H9 (cell line): ENCODE results near the gene HS3ST1. TPM values are rescaled to one million over a fixed set of nuclear protein-coding genes. Genes with fewer than 3 reads are reported as not detected.

ENCODE experiments used
- DNase-seq: peaks from one replicate; pipeline ENCODE4 v3.0.0-alpha.2; 2017
- H2AFZ ChIP-seq: one replicate; pipeline ENCODE4 v1.6.1; 2013; ENCODE audit warnings: mild to moderate bottlenecking, low read length, control low read depth, moderate library complexity
- H2AK5ac ChIP-seq: 2 replicates; pipeline ENCODE4 v1.6.1; 2013; ENCODE audit warnings: low read length, control low read depth, mixed read lengths; ENCODE audit not compliant: insufficient read length
- H2BK120ac ChIP-seq: one replicate; pipeline ENCODE4 v1.6.1; 2013; ENCODE audit warnings: low read depth, mild to moderate bottlenecking, low read length, control low read depth, inconsistent platforms; ENCODE audit not compliant: poor library complexity, severe bottlenecking
- H2BK12ac ChIP-seq: 2 replicates; pipeline ENCODE4 v1.6.1; 2013; ENCODE audit warnings: low read length, control low read depth, mixed read lengths, low read depth; ENCODE audit not compliant: insufficient read length
- H2BK15ac ChIP-seq: 2 replicates; pipeline ENCODE4 v1.6.1; 2013; ENCODE audit warnings: low read depth, low read length, control low read depth
- H2BK20ac ChIP-seq: one replicate; pipeline ENCODE4 v1.6.1; 2013; ENCODE audit warnings: low read depth, mild to moderate bottlenecking, low read length, control low read depth, inconsistent platforms; ENCODE audit not compliant: poor library complexity, severe bottlenecking
- H2BK5ac ChIP-seq: 2 replicates; pipeline ENCODE4 v1.6.1; 2013; ENCODE audit warnings: low read length, control low read depth, mixed read lengths; ENCODE audit not compliant: insufficient read length
- H3K14ac ChIP-seq: 2 replicates; pipeline ENCODE4 v1.6.1; 2013; ENCODE audit warnings: low read length, control low read depth; ENCODE audit not compliant: insufficient read depth
- H3K18ac ChIP-seq: 2 replicates; pipeline ENCODE4 v1.6.1; 2013; ENCODE audit warnings: low read depth, mild to moderate bottlenecking, mixed read lengths, low read length, control low read depth; ENCODE audit not compliant: insufficient read length
- H3K23ac ChIP-seq: 2 replicates; pipeline ENCODE4 v1.6.1; 2013; ENCODE audit warnings: low read length, control low read depth, mixed read lengths, low read depth; ENCODE audit not compliant: insufficient read length
- H3K23me2 ChIP-seq: 2 replicates; pipeline ENCODE4 v1.6.1; 2013; ENCODE audit warnings: low read depth, mild to moderate bottlenecking, mixed read lengths, low read length, control low read depth; ENCODE audit not compliant: insufficient read length, poor library complexity, severe bottlenecking
- H3K27ac ChIP-seq: 2 replicates; pipeline ENCODE4 v1.5.1; 2013; ENCODE audit warnings: low read length, control low read depth, mixed read lengths, low read depth; ENCODE audit not compliant: insufficient read length
- H3K27me3 ChIP-seq: 2 replicates; pipeline ENCODE4 v1.6.1; 2013; ENCODE audit warnings: low read length, control low read depth, inconsistent platforms; ENCODE audit not compliant: insufficient read depth
- H3K4ac ChIP-seq: 2 replicates; pipeline ENCODE4 v1.6.1; 2013; ENCODE audit warnings: low read depth, mild to moderate bottlenecking, control low read depth, inconsistent platforms, low read length, moderate library complexity
- H3K4me1 ChIP-seq: 2 replicates; pipeline ENCODE4 v1.6.1; 2013; ENCODE audit warnings: low read length, control low read depth, inconsistent platforms; ENCODE audit not compliant: insufficient read depth
- H3K4me2 ChIP-seq: 2 replicates; pipeline ENCODE4 v1.6.1; 2013; ENCODE audit warnings: low read length, control low read depth, mixed read lengths; ENCODE audit not compliant: insufficient read length, insufficient read depth
- H3K56ac ChIP-seq: 2 replicates; pipeline ENCODE4 v1.6.1; 2013; ENCODE audit warnings: low read depth, mild to moderate bottlenecking, mixed read lengths, low read length, control low read depth; ENCODE audit not compliant: insufficient read length
- H3K79me1 ChIP-seq: 2 replicates; pipeline ENCODE4 v1.6.1; 2013; ENCODE audit warnings: low read depth, mild to moderate bottlenecking, moderate library complexity, low read length, control low read depth, inconsistent platforms; ENCODE audit not compliant: insufficient read depth, poor library complexity, severe bottlenecking
- H3K79me2 ChIP-seq: 2 replicates; pipeline ENCODE4 v1.6.1; 2013; ENCODE audit warnings: low read length, control low read depth, inconsistent platforms; ENCODE audit not compliant: insufficient read depth
- H3K9ac ChIP-seq: 2 replicates; pipeline ENCODE4 v1.6.1; 2013; ENCODE audit warnings: low read length, control low read depth, mixed read lengths; ENCODE audit not compliant: insufficient read length; ENCODE audit errors: extremely low read depth
- H3K9me3 ChIP-seq: one replicate; pipeline ENCODE4 v1.6.1; 2013; ENCODE audit warnings: low read depth, low read length, inconsistent platforms; ENCODE audit not compliant: control insufficient read depth
- H3T11ph ChIP-seq: one replicate; pipeline ENCODE4 v1.6.1; 2013; ENCODE audit warnings: mild to moderate bottlenecking, low read length, control low read depth, inconsistent platforms
- H4K20me1 ChIP-seq: one replicate; pipeline ENCODE4 v1.6.1; 2013; ENCODE audit not compliant: control insufficient read depth, insufficient read length, insufficient read depth
- H4K5ac ChIP-seq: 2 replicates; pipeline ENCODE4 v1.6.1; 2013; ENCODE audit warnings: low read depth, mild to moderate bottlenecking, mixed read lengths, low read length, control low read depth; ENCODE audit not compliant: insufficient read length
- H4K8ac ChIP-seq: replicated peaks from 2 replicates; pipeline ENCODE4 v1.6.1; 2013; ENCODE audit warnings: low read length, control low read depth, mixed read lengths, low read depth; ENCODE audit not compliant: insufficient read length
- H4K91ac ChIP-seq: 2 replicates; pipeline ENCODE4 v1.6.1; 2013; ENCODE audit warnings: low read depth, mild to moderate bottlenecking, moderate library complexity, mixed read lengths, low read length, control low read depth; ENCODE audit not compliant: insufficient read length
- H3K27ac Mint-ChIP-seq, 3 experiments: 2 replicates in 2 of 3; 3 replicates in 1 of 3; pipeline ENCODE4 v1.8.0; 2020 to 2021; ENCODE audit warnings: mixed read lengths in 3 of 3, mild to moderate bottlenecking in 1 of 3, moderate library complexity in 1 of 3
- H3K27me3 Mint-ChIP-seq: 2 replicates; pipeline ENCODE4 v1.8.0; 2021; ENCODE audit warnings: low read depth, mild to moderate bottlenecking, moderate library complexity, mixed read lengths
- H3K36me3 Mint-ChIP-seq, 3 experiments: 2 replicates in 2 of 3; 3 replicates in 1 of 3; pipeline ENCODE4 v1.8.0; 2020 to 2021; ENCODE audit warnings: low read depth in 3 of 3, mixed read lengths in 3 of 3; ENCODE audit not compliant: insufficient read depth in 1 of 3
- H3K4me1 Mint-ChIP-seq, 2 experiments: 2 replicates each; pipeline ENCODE4 v1.8.0; 2020; ENCODE audit warnings: mixed read lengths in 2 of 2
- H3K4me3 Mint-ChIP-seq, 2 experiments: 2 replicates in 1 of 2; 3 replicates in 1 of 2; pipeline ENCODE4 v1.8.0; 2020 to 2021; ENCODE audit warnings: mild to moderate bottlenecking in 2 of 2, mixed read lengths in 2 of 2, moderate library complexity in 1 of 2
- H3K9me3 Mint-ChIP-seq, 2 experiments: 2 replicates in 1 of 2; 3 replicates in 1 of 2; pipeline ENCODE4 v1.8.0; 2020; ENCODE audit warnings: mild to moderate bottlenecking in 2 of 2, mixed read lengths in 2 of 2, moderate library complexity in 1 of 2
- CTCF ChIP-seq: fragments of 200-600 bp; sonication (generic); conservative IDR thresholded peaks from 3 replicates; pipeline ENCODE4 v1.8.0; 2021; ENCODE audit warnings: antibody characterized with exemption, mild to moderate bottlenecking
- WGBS: extraction: QIAGEN DNeasy Blood & Tissue Kit; methylation state at CpG from one replicate; pipeline ENCODE4 v1.1.7; 2013; ENCODE audit warnings: missing lambda C conversion rate, low lambda C conversion rate, mixed read lengths; ENCODE audit not compliant: insufficient read length; ENCODE audit errors: extremely low coverage; 5-methylcytosine and 5-hydroxymethylcytosine counted together
- total RNA-seq: library from RNA; stranded (reverse); gene quantifications from 2 replicates; pipeline ENCODE4 v1.2.1, GENCODE V29; 2021

Gene HS3ST1
- total RNA-seq, 1 experiment from 2014 or later, result 0.04 TPM

- peak; percentile 72 for TF ChIP-seq CTCF
- H3K4me1 Mint-ChIP-seq, result peaks cover 19 to 20% of the 10 kb centered on the region in 2 experiments
- no peak overlapping the region for H3K4me3 Mint-ChIP-seq
- Histone ChIP-seq H4K8ac (no peak overlapping the region), H3K9me3 (no peaks in the 10 kb centered on the region), H3K27me3 (peaks cover 22% of the 10 kb centered on the region; the same call in 1 of the 2 replicates), H2AK5ac (no peak overlapping the region), H3K23me2 (peaks cover 19% of the 10 kb centered on the region), H3K4me1 (0 out of 2 replicates have a peak, but pooled peaks cover 2% of the 10 kb centered on the region), H4K91ac (no peak overlapping the region), H2BK120ac (no peak overlapping the region), H3K79me1 (no peaks in the 10 kb centered on the region), H3K14ac (no peak overlapping the region), H2BK15ac (no peak overlapping the region), H4K20me1 (no peaks in the 10 kb centered on the region), H3T11ph (no peak overlapping the region), H3K18ac (no peak overlapping the region), H3K79me2 (no peaks in the 10 kb centered on the region), H4K5ac (no peak overlapping the region), H3K27ac (no peak overlapping the region), H3K9ac (no peak overlapping the region), H3K23ac (no peak overlapping the region), H2BK20ac (no peak overlapping the region), H3K4me2 (no peak overlapping the region), H3K4ac (no peak overlapping the region), H2BK12ac (no peak overlapping the region), H2BK5ac (no peak overlapping the region), H2AFZ (no peak overlapping the region), H3K56ac (no peak overlapping the region)
- no peaks in the 10 kb centered on the region for H3K36me3 Mint-ChIP-seq
- DNase-seq, result peak; percentile 56
- WGBS, result no CpG with 5 or more reads among the region's 4 CpGs
- H3K27ac Mint-ChIP-seq, result no peak overlapping the region
- H3K27me3 Mint-ChIP-seq, result peaks cover 45% of the 10 kb centered on the region
- H3K9me3 Mint-ChIP-seq, result no peaks in the 10 kb centered on the region
Observed at GRCh38 chr4:11424000-11424399, 4.7 kb downstream of the HS3ST1 start.
